Measurements from ENCODE around the gene ZNF311.
"Not testable (repeated sequence)": the region's sequence is repeated elsewhere in the genome, so short reads cannot be mapped to it uniquely, and the experiment has no call there.

ZNF311 gene

GRCh38 chr6:28953585-28954258 lies 51.4 kb downstream of the ZNF311 start:
- no peak for DNase-seq (ENCODE audit: low read depth in 3 of 3)

GRCh38 chr6:28953039-28953584 lies 52.0 kb downstream of the ZNF311 start:
- DNase-seq (ENCODE audit: low read depth in 3 of 3) = peak; percentile 44 to 71 (median 60)

- DNase-seq (ENCODE audit: low read depth in 3 of 3) = not testable (repeated sequence)
These were observed 55.4 kb downstream of the ZNF311 start for GRCh38 chr6:28949656-28950195.

- DNase-seq (ENCODE audit: low read depth in 3 of 3) = no peak
These were observed 56.2 kb downstream of the ZNF311 start for GRCh38 chr6:28948782-28949486.

GRCh38 chr6:28947831-28948270 lies 57.3 kb downstream of the ZNF311 start:
- no peak for DNase-seq (ENCODE audit: low read depth in 3 of 3)

GRCh38 chr6:28947067-28947765 lies 57.9 kb downstream of the ZNF311 start:
- no peak for DNase-seq (ENCODE audit: low read depth in 3 of 3)

GRCh38 chr6:28945349-28945748 lies 59.8 kb downstream of the ZNF311 start:
- no peak for DNase-seq (ENCODE audit: low read depth in 3 of 3)
